GM18526 (cell line): ENCODE measurements around the gene SYTL1.

ENCODE experiments used
- POLR2A ChIP-seq: IDR thresholded peaks from 3 replicates; pipeline ENCODE4 v1.6.1; 2011; ENCODE audit not compliant: insufficient read length; ENCODE audit errors: extremely low read depth

SYTL1 gene

DNA sequence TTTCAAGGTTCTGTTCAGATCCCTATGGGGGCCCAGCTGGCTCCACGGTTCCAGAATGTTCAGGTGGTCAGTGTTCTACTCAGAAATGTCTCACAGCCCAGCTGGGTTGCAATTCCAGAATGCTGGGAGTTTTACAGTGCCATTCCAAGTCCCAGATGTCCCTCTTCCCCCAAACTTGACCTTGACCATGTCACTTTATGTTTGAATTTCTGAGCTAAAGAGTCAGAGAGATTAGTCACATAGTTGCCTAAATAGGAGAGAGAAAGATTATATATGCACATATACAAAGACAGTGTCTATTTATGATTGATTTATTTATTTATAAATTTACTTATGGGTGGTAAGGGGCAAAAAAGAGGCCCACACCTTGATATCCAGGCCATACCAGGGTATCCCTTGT lies 53.1 kb downstream of the SYTL1 start:
- no peak for TF ChIP-seq POLR2A

DNA sequence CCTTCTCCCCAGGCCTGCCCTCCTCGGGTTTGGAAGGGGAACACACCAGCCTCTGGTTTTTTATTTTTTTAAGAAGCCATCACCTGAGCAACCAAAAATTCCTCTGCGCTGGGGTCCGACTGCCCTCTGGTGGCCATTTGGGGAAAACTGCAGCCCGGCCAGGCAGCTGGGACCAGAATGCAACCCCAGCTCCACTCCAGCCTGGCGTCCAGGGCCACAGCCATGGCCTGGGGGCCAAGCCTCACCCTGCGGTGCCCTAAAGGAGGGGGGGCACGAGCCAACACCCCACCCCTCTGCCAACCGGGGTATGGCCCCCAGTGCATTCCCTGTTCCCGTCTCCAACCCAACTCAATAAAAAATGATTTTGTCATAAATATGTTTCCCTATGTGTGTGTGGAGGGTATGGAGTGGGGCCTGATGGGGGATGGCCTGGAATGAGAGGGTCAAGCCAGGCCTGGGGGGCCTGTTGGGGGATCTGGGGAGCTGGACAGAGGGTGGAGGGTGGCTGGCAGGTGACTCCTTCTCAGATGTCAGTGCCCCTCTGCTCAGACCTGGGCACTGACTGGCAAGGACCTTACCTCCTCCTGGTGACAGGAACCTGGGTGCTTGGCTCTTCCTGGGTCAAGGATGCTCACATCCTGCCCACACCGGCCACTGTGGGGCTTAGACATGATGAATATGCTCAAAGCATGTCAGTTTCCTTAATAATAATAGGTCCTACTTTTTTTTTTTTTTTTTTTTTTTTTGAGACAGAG lies 53.8 kb downstream of the SYTL1 start:
- TF ChIP-seq POLR2A = no peak

DNA sequence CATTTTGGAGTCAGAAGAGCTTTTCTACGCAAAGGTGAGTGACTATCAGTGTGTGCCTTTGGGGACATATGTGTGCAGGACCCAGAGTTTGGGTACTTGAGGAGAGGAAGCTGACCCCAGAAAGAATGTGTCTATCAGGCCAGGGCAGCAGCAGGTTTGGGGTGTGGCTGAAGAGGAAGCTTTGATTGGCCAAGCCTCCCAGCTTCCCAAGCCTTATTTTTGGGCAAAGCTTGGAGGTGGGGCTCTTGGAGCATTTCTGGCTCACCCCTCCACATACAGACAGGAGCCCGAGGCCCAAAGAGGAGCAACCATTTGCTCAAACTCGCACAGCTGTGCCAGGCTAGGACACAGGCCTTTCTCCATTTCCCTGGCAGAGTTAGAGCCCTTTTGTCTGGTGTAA lies 55.3 kb downstream of the SYTL1 start:
- no peak for TF ChIP-seq POLR2A

DNA sequence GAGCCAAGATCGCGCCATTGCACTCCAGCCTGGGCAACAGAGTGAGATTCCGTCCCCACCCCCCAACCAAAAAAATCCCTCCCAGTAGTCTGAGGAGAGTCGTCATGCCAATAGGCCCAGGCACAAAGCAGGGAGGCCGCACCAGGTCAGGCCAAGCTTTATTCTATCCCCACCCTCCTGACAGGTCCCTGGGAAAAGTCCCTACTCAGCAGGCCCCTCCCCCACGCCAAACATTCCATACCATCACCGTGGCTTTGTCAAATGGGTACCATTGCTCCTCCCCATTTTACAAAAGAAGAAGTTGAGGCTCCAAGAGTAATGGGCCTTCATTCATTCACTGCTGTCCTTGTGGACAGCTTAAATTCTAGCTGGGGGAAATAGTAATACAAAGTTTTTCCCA lies 55.9 kb downstream of the SYTL1 start:
- TF ChIP-seq POLR2A = no peak

DNA sequence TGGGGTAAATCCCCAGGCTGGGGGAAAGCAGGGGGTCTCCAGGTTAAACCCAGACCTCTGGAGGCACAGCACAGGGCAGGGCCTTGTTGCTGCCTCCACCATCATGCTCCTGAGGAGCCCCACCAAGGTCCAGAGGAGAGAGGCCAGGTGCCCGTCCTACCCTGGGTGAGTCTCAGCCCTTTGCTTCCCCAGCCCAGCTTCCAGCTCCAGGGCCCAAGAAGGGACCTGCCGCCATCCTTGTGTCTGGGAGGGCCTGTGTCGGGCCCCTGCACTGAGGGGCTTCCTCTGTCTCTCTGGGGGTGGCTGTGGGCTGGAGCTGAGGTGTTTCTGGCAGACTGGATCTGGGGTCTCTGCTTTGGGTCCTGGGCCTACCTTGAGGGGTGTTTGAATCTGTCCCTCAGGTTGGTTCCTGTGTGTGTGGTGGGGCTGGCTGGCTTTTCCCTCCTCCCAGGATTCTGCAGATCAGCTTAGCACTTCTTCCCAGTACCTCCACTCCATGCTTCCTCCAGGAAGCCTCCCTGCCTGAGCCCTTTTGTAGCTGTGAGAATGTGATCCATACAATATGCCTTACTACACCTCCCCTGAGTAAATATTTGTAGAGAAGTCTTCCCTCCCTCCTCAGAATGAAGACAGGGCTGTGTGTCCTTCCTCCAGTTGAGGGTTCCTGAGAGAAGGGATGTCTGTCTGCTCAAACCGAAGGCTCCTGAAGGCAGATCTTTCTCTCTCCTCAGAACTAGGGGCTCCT lies 56.8 kb downstream of the SYTL1 start:
- no peak for TF ChIP-seq POLR2A

DNA sequence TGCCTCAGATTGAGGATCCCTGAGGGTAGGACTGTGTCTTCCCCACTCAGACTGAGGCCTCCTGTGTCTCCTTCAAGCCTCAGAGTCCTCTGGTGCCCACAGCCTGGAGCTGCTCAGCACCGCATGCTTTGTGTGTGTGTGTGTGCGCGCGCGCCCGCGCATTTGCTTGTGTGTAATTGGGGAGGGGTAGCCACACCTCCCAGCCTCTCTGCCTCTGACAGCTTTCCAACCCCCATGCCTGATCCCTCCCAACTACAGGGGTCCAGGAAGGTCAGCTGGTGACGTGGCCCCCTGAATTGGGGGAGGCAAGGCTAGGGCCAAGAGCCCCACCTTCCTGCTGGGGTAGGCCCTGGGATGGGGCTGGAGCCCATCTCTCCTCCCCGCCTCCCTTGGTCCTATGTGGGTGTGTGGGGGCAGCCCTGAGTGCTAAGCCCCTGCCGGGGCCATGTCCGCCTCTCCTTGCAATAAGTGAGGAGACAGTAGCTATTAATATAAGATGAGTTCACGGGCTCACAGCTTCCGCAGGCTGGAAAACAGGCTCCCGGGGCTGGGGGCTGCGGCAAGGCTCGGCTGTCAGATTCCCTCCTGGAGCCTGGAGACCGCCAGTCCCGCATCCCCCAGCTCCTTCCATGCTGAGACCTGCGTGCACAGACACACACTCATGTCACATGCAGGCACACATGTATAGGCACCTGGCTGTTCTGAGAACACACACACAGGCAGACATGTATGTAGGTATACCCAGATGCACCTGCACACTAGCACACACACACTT lies 57.6 kb downstream of the SYTL1 start:
- TF ChIP-seq POLR2A = no peak

DNA sequence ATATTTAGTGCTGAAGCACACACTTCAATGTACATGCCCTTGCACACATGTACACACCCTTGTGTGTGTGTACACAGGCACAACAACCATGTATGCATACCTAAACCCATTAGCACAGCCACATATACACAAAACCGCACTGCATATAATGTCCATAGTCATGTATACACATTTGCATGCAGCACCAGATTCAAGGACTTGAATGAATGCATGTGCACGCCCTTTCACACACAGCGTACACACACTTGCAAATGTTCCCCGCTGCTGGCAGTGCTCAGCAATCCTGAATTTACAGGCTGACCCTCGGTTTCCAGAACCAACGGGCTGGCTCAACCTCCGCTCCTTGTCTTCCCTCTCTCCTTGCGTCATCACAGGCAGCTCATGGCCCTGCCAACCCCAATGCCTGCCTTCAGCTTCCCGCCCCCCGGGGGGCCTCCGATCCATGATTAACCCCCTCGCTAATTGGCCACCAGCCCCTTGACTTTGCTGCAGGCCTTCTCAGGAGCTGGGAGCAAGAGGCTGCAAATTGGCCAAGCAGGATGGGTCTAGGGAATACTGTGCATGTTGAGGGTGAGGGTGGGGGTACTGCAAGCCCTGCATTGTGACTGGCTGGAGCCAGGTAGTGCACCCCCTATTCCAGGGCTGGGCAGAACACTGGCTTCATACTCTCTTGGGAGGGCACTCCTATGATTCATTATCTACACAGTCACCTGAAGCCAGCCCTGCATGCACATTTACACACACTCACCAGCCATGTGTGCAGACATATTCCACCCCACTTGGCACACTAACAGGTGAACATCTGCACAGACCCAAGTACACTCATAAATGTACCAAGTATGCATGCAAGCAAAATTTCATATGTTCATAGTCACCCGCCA lies 58.5 kb downstream of the SYTL1 start:
- no peak for TF ChIP-seq POLR2A

DNA sequence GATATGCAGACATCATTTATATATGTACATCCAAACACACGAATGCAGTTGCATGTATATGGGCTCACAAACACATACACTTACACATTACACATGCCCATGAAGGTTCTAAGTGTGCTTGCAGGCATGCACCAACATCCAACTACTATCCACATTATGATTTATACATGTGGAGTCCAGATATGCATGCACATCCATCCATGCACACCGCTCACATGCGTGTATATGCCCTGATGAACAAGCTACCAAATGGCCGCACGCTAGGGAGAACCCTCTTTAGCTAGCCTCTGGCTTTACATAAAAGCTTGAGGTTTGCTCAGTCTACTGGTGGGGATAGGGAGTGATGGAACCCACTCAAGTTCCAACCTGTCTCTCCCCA lies 59.1 kb downstream of the SYTL1 start:
- TF ChIP-seq POLR2A = no peak

DNA sequence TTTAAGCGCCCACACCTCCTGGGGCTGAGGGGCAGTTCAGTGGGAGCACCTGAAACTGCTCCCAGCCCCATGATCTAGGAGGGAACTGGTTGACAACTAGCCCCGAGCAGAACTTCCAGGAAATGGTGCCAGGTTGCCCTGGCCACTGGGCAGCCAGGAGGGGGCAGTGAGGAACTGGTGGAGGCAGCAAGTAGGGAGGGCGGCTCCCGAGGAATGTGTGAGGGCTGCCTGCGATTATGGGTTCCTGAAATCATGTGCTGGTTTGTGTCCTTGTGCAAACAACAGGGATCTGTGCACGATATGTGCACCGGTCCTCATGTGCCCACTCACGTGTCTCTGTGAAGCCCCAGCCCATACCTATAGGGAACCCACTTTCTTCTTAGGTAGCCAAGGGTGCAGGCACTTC lies 60.5 kb downstream of the SYTL1 start:
- no peak for TF ChIP-seq POLR2A

DNA sequence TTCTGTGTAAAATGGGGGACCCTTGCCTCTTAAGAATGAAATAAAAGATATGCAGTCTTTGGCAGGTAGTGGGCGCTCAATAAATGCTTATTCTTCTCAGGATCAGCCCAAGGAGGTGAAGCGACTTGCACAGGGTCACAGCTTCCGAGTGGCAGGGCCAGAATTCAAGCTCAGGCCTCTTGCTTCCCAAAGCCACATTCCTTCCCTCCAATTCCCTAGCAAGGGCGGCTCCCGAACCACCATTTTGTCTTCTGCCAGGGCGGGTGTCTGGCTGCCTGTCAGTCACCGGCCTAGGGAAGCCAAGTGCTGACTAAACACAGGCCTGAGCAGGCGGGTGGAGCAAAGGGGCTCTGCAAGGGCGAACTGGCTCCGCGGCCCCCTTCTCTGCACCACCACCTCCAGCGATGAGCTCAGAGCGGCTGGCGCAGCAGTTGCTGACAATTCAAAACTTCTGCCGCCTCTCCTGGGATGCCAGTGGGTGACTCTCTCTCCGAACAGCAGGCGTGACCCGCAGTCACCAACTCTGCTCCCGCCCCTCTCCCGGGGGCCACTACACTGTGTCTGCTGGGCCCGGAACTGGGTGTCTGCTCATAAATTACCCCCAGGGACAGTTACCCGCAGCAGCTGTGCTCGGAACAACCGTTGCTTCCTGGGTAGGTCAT lies 61.4 kb downstream of the SYTL1 start:
- TF ChIP-seq POLR2A = peak; percentile 11
